HG03442 (cell line): ENCODE data around the gene TECTA.
"Not testable (repeated sequence)": the region's sequence is repeated elsewhere in the genome, so short reads cannot be mapped to it uniquely, and the experiment has no call there.

Experiments used
- ATAC-seq: cut with Tn5 transposase; IDR thresholded peaks from one replicate; pipeline ENCODE4 v1.9.1; 2021; ENCODE audit warnings: mild to moderate bottlenecking, moderate library complexity; ENCODE audit not compliant: unreplicated experiment

The TECTA gene

DNA sequence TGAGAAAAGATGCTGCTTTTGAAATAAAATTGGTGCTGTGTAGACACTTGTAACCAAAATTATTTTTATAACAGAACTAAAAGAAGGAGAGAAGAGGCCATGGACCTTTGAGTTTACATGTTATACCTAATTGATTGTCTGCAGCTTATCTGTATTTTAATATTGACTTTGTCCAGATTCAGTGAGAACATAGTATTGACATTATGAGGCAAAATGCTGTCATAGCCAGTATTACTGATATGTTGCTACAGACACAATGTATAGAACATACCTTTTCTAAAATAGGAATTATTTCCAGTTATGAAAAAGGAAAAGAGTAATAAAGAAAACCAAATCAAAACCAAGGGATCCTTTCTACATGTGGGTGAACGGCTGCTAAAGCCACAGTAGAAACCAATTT lies 11.5 kb upstream of the TECTA start:
- no peak for ATAC-seq

DNA sequence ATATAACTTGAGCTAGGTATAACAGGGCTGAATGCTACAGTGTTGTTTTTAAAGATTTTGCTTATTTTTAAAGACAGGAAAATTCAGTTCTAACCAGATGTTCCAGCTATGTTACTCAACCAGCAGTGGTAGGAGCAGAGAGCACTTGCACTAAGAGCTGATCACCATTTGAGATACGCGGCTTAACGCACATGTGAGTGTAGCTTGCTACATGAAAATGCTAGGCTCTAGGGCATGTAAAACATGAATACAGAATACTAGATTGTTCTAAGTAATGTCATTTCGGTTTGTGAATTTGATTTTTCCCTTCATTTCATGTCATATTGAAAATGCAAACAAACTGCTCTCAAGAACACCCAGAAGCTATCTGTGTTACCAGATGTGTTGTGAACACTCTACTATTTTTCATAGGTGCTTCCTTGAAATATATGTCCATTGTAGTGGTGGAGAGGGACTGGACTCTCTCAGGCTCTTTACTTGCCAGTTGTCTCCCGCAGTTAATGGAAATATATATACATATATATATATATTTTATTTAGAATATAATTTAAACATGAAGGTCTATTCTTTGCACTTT lies 10.8 kb upstream of the TECTA start:
- ATAC-seq = no peak

DNA sequence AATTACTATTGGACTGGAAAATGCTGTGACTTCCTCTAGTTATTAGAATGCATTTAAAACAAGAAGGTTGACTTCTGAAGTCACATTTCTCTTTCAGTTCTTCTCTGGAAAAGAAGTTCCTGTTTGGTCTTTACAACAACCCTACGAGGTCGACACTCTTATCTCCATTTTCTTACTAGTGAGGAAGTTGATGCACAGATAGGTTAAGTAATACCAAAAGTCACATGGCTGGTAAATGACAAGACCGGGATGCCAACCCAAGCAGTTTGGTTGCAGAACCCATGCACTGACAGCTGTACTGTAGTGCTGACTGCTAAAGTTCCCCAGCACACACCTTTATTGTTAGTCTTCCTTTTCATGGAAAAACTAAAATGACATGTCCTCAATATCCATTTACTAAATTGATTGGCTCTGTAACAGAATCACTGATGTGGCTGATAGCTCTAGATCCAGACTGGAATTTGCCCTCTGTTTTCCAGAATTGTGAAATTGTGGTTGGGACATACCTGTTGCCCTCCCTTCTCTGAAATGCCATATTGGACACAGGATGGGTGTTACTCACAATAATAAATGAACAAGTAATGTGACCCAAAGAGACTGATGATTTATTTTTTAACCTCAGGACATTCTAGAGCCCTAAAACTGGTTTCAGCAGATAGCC lies 9.4 kb upstream of the TECTA start:
- no peak for ATAC-seq

DNA sequence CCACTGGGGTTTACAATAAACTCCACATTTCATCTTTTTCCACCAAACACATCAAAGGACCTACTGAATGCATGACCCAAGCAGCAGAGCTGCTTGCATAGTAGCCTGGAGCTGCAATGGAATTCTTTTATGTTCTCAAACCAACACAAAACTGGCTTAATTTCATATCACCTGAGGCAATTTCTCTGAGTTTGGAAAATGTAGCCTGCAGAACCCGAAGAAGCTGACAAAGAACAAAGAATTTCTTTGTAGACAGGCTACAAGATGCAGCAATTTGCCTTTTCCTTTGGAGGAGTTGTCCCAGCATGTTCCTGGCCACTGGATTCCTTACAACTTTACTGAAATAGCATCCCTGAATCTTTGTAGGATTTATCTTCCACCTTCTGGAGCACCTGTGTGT lies 5.5 kb upstream of the TECTA start:
- no peak for ATAC-seq

DNA sequence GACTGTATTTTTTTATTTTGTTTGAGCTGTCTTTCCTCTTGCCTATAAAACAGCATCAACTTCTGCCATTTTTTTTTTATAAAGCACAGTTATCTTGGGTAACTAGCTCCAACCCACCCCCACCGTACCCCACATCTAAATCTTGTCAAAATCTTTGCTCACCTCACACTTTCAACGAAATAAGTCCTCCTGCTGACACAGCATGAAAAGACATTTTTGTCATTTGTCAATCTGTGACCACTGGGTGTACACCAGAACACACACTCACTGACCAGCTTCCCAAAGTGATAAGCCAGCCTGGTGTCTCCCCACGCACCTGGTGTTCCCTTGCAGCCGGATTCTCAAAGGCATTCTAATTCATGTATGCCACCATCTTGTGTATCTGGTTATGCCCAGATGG lies 1.7 kb upstream of the TECTA start:
- no peak for ATAC-seq

DNA sequence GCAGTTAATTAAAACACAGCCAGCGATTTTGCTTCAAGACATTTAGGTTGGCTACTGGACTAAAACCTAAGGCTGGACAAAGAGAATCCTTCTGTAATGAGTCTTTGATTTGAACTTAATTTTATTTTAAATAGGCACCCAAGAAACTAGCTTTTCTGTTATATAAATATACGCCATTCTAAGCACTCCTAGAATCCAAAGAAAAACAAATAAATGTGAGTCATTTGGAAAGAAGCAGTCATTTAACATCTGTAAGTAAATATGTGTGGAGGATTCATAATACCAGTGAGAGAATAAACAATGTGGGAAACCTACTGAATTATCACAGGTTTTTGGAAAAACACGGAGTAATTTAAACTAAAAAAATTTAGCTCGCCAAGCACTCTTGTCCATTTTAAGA lies 1.2 kb upstream of the TECTA start:
- no peak for ATAC-seq

DNA sequence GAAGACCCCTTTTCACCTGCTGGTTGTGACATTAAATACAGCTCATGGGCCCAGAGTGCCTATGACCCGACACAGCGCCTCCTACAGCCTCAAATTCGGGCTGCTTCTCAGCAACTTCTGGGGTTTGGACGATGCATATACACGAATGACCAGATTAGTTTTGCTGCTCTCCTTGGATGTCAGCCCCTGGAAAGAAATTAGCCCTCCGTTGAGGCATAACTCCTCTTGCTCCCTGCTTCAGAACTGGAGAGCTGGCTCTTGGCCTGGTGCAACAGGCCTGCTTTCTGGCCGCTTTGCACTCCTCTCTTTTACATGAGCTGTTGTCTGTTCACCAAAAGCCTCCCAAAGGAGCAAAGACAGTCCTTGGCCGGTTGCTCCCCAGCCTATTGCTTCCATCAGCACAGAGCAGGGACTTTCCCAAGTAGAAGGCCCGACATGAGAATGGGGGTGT lies 3.3 kb downstream of the TECTA start:
- no peak for ATAC-seq

DNA sequence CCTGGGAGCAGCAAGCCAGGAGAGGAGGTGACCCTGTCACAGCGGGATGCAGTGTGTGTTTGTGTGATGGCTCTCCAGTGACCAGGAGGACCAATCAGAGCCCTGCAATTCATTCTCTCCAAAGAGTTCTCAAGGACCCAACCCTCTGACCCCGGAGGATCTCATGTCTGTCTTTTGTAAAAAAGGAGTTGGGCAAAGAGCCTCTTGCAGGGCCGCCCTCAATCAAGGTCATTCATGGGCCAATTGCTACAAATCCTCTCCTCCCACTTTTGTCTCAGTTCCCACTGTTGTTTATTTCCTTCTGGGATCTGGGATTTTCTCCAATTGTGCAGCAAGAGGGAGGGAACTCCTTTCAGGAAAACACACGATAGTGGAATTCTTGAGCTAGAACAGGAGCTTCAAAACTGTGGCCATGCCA lies 4.0 kb downstream of the TECTA start:
- ATAC-seq = no peak

DNA sequence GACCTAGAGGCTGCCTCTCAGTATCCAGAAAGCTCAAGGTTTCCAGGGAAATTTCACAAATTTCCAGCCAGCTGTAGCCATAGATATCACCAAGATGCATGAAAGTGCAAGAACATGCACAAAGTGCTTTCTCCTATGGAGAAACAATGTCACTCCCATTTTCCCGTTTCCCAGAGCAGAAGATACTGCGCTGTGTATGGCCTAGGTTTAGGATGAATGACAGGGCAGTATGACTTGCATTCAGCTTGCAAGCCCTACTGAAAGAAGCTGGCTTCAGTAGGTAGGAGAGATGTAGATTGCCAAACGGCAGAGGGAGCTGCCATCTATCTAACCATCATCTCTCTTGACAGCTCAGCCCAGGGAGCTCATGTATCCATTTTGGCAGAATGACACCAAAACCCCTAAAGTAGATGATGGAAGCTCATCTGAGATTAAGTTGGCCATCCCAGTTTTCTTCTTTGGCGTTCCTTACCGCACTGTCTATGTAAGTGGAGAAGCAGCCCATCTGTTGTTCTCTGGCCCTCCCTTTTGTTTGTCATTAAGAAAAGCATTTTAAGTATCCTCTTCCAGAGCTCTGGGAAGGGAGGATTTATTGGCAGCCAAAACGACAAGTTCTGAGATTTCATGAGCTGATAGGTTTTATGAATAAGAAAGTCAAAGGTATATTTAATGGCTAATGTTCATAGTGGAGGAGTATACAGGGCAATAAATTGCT lies 4.6 kb downstream of the TECTA start:
- no peak for ATAC-seq

DNA sequence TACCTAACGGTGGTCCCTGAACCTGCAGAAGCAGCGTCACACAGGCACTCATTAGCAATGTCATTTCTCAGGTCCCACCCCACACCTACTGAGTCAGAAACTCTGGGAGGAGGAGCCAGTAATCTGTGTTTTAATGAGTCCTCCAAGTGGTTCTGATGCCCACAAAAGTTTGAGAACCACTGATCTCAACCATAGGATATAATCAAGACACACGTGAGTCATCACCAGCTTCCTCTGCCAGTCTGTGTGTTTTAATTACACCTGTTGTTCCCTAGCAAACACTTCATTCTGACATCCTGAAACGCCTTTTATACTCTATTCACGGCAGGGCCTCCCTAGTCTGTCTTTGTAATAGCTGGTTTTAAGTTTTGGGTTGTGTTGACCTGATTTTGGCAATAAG lies 5.8 kb downstream of the TECTA start:
- ATAC-seq = no peak

DNA sequence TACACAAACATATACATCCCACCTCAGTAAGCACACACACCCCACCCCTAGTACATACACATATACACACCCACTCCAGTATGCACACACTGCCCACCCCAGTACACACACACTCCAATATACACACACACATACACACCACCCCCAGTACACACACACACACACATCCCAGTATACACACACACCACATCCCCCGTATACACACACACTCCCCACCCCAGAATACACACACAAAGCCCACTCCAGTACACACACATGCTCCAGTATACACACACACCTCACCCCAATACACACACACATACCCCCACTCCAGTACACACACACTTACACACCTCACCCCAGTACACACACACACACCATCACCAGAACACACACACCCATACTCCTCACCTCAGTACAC lies 7.4 kb downstream of the TECTA start:
- no peak for ATAC-seq

DNA sequence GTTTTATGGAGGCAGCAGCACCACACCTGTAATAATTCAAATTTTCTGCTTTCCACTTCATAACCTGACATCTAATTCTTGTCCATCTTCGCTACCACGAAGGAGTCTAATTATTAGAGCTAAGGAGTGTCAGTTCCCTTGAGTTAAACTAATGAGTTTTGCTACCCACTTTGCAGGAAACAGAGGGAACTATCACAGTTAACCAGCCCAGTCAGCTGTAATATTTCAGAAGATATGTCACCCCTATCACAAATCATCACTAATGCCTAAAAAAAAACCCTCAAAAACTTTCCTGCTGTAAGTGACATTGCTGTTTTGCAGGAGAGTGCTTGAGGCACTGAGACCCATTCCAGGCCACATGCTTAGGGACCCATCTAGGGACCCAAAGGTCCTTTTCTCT lies 8.4 kb downstream of the TECTA start:
- ATAC-seq = no peak

DNA sequence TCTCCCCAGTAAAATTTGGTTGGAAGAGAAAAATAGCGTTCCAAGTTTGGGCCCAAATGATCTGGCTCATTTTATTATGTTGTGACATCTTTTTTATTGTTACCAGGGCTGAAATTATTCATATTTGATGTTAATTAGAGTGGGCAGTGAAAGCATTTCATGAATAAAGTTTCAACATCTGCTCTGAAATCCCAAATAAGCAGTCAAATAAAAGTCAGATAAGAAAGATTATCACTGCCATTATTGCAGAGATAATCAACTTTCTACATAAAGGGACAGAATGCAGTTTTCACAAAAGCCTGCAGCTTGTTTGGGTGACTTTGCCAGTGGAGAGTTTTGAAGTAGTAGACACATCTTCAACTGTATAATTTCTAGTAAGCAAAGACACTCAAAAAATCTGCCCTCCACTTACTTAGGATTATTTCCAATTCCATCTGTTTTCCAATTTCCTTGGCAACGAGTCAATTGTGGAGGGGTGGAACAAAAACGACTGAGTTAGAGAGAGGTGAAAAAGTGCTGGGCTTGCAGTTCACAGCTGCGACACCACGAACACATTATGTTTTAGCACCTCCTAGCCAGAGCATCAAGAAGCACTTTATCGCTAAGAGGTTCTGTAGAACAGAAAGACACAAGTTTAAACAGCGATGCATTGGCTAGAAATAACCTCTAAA lies 9.0 kb downstream of the TECTA start:
- ATAC-seq = no peak

DNA sequence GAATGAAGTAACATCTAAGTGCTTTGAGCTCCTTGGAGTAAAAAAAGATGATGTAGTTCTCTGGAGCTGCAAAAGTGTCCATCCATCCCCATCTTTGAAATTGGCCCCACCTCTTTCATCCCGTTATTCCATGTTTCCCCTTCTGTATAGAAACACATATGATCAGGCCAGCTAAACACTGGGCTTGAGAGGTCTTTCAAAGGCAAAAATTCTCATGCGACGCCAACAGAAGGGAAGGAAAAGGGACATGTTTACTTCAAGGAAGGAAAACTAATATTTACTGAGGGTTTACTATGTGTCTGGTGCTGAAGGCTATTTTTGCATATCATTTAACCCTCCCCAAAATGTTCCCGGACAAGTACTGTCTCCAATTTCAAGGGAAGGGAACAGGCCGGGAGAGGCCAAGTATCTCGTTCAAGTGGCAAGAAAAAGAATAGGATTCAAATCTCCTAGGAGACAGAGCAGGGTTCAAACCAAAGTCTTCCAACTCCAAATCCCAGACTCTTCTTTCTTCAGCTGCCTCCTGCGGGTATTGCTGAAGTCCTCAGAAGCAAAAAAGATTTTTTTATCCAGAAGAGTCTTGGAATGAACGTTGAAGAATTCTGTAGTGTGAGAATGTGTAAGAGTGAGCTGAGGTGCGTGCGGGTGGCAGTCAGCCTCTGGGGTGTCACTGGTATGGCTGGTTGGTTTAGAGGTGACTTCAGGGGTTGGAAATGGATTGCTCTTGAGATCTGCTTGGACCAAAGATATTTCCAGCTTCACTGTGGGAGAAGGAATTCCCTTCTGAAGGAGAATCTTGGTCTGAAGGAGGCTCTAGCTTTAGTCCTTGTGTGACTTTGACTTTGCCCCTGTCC lies 10.1 kb downstream of the TECTA start:
- ATAC-seq = no peak

DNA sequence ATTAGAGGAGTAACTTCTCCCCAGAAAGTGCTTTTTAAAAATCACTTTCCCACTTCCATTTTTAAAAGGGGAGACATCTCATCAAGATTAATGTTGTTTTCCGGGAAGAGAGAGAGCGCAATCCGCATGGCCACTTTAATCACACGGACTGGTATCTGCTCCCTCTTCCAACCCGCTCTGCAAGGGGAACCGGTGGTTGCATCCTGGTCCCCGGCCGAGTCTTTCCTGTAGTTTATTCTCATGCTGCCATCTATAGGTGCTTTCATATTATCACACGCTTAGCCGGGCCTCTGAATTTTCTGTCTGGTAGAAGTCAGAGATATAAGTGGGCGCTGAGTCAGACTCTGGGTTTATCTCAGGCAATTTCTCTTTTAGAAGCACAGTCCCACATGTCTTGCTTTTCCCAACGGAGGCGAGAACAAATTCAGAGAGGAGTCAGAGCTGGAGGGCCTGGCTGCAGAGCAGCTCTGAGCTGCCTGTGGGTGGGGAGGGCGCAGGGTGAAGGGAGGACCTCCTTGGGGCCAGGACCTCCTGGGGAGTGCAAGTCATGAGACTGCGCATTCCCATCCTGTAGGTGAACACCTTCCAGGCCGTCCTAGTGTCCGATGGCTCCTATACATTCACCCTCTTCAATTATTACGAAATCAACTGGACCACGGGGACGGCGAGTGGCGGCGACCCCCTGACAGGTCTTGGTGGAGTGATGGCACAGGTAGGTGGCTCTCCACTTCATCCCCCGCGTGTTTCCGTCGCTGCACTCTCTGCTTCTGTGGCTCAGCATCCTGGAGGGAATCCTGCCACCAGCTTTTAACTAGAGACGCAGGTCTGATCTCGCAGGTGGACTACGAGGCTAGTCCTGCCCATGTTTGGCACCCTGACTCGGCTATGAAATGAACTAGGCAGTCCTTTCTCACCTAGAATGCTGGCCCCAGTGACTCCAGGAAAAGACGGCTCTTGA lies 11.7 kb downstream of the TECTA start:
- peak; percentile 64 for ATAC-seq

DNA sequence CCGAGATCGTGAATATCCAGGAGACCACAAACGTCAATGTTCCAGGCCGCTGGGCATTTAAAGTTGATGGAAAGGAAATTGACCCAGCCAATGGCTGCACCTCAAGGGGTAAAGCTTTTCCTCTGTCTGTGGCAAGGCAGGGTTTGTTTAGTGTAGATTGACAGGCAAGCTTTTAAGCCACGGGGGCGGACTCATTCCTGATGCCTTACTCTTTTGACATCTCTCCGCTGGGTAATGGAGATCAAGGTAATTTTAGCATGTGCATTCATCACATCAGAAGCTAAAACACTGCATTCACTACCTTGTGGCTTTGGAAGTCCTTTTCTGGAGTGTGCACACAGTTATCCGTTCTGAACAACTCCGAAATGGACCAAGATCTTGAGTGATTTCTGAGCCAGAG lies 12.6 kb downstream of the TECTA start:
- no peak for ATAC-seq

DNA sequence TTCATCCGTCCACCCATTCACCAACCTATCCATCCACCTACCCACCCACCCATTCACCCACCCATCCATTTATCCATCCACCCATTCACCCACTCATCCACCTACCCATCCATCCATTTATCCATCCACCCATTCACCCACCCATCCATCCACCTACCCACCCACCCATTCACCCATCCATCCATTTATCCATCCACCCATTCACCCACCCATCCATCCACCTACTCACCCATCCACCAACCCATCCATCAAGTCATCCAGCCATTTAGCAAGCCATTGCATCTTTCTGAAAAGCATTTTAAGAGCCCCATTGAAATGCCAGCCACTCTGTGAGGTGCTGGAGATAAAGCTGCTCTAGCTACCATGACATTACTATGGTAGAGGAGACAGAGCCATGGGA lies 14.0 kb downstream of the TECTA start:
- not testable (repeated sequence) for ATAC-seq

DNA sequence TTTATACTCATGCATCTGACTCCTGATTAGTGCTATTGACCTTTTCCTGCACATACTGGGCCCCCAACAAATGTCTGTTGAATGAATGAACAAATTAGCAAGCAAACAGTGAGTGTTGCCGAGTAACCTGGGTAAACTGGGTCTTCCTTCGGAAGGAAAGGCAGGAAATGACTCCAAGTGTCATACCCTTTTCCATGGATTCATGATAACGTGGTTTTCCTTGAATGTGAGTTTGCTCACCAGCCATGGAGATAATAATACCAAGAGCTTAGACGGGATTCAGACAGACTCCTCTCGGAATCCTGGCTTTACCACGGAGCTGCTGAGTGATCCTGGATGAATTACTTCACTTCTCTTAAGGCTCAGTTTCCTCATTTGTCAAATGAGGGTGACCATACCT lies 16.7 kb downstream of the TECTA start:
- ATAC-seq = no peak

DNA sequence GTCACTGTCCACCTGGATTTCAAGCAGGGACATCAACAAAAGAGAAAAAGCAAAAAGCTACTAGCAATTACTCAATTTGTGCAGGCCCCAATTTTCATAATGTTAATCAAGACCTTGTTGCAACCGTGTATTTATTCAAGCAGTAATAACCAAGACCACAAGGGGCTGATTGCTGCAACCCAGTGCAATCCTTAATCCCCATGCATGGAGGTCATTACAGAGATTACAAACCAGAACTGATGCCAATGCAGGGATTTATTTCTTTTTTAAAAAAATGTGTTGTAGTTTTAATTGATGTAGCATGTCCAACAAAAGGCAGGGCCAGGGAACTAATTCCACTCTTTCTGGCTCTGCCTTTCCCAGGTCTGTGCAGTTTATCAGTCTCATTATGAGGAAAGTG lies 18.4 kb downstream of the TECTA start:
- no peak for ATAC-seq

DNA sequence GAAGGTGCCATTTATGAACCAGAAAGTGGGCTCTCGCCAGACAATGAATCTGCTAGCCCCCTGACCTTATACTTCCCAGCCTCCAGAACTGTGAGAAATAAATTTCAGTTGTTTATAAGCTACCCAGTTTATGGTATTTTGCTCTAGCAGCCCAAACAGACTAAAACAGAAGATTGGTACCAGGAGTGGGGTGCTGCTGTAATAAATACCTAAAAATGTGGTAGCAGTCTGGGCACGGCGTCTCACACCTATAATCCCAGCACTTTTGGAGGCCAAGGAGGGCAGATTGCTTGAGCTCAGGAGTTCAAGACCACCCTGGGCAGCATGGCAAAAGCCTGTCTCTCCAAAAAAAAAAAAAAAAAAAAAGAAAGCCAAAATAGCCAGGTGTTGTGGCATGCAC lies 21.3 kb downstream of the TECTA start:
- ATAC-seq = no peak
